GM15510 (cell line): Measurements from ENCODE around the gene INO80B.

Experiments used
- POLR2A ChIP-seq: IDR thresholded peaks from 3 replicates; pipeline ENCODE4 v1.6.1; 2011; ENCODE audit warnings: borderline replicate concordance; ENCODE audit not compliant: insufficient read length; ENCODE audit errors: extremely low read depth

Gene INO80B

DNA sequence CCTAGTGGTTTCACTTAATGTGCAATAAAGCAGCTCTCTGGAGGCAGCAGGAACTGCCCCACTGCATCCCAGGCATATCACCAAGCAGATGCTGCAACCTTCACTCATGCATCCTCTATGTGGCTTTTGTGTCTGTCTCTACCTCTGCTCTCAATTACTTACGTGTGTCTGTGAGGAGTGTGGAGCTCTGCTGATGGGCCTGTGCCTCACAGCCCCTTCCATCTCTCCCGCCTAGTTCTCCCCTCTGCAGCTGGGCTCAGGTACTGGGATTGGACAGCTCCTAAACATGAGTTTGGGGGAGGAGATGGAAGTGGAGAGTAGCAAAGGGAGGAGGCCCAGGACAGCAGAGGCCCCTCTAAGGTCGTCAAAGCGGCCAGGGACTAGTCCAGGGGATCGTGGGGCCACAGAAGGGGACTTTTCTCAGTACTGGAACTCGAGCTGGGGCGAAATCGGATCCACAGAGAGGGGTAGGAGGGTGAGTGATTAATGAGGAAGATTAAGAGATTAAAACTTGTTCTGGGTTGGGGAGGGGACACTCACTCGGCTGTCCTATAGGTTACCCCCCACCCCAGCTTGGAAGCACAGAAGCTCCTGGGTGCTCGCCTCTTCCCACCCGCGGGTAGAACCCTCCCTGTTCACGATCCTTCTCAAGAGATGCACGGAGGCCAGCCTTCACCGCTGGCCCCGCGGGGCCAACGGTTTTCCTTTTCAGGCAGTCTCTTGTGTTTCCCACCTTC lies 46.6 kb downstream of the INO80B start:
- TF ChIP-seq POLR2A = no peak

DNA sequence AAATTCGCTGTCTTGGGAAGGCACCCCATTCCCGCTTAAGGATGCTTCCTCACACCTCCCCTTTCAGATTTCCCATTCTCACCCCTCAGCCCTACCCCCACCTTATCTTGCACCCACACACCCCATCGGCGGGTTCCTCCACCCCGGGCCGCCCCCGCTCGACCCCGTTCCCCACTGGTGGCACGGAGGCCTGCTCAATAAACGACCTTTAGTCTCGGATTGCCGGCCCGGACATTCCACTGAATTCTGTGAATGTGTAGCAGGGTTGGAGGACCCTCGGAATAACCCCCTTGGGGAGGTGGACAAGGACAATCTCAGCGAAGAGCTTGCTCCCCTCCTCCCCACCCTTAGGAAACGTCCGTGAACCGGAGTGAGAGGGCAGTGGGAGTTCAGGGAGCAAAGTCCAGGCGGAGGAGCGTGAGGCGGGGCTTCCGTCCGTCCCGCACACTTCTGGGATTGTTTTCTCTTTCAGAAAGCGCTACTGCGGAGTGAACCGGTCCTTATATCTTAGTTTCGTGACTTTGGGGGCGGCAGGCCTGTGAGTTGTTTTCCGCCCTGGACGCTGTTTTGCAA lies 47.3 kb downstream of the INO80B start:
- TF ChIP-seq POLR2A = no peak

DNA sequence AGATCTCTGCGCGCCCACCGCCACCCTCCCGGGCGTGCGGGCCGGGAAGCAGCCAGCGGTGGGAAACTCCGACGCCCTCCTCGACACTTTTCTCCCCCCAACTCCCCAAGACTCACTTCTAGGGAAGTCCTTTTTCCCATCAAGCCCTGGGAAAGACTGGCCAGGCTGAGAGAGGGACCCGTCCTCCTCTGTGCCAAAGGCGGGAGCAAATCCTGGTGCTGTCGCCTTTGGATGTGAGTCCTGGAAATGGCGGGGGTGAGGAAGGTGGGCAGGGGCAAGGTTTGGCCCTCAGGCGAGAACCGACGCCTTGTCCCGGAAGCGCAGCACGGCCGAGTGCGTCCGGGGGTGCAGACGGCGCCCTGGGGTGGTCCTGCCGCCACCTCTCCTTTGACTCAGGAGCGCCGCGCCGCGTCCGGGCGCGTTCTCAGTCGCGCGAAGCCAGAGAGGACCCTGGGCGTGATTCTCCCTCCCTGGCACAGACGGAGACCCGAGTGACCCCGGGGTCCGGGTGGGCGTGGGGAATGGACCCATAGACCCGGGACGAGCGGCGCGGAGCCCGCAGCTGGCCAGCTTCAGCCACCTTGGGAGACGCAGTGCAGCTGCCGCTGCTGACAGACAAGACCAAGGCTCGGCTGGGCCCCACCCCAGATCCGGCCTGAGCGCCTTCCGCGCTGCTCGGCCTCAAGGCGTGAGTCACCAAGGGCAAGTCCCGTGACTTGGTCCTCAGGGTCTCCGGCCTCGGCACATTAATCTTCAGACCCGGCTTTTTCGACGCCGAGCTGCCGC lies 48.0 kb downstream of the INO80B start:
- TF ChIP-seq POLR2A = peak; percentile 68

DNA sequence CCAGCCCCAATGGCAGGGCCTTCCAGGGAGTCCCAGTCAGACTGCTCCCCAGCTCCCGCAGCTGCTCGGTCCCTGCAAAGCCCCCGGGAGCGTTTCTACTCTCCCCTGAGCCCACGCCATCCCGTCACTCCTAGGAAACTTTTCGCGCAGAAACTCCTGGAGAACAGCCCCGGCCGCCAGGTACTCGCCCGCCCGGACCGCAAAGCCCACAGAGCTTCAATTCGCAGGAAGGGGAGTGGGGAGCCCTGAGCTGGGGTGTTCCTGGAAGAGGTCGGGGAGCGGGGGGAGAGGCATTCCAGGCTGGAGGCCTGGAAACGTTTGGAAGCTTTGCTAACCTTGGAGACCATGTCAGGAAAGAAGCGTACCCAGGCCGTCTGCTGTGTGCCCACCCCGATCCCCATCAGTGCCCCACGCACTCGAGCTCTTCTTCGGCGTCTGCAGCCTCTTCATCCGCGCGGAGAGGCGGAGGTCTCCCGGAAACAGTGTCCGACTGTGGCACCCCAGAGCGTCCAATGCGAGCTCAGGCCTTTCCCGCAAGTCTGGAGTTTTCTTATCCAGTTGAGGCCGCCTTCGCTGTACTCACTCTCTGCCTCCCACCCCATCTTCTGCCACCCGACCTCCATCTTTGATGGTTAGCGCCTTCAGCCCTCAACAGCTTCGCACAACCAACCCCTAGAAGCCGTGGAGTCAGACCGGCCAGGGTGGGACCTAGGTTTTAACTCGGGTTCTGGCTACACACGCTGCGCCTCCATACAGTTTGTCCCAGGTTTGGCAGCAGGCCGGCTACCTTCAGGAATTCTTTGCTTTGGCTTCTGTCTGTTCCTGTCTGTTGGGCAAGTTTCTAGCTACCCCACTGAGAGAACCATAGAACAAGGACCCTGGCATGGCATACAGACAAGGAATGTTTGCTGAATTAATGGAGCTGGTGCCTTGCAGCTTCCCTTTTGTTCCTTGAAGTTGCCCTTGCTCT lies 48.9 kb downstream of the INO80B start:
- no peak for TF ChIP-seq POLR2A

DNA sequence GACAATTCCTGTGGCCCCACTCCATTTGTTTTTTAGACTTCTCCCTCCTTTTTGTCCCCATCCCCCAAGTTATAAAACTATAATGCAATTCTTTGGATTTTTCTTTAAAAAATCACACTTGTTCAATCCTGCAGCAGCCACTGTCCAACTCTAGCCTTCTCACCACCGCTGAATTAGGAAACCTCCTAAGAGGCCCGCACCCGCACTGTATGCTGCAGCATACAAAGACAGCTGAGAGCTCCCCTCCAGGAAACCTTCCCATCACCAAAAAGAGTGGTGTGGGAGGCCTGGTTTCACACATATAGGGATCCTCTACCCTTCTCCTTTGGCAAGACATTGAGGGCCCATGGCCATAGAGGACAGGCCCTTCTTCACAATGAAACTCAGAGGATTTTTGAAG lies 49.7 kb downstream of the INO80B start:
- no peak for TF ChIP-seq POLR2A

DNA sequence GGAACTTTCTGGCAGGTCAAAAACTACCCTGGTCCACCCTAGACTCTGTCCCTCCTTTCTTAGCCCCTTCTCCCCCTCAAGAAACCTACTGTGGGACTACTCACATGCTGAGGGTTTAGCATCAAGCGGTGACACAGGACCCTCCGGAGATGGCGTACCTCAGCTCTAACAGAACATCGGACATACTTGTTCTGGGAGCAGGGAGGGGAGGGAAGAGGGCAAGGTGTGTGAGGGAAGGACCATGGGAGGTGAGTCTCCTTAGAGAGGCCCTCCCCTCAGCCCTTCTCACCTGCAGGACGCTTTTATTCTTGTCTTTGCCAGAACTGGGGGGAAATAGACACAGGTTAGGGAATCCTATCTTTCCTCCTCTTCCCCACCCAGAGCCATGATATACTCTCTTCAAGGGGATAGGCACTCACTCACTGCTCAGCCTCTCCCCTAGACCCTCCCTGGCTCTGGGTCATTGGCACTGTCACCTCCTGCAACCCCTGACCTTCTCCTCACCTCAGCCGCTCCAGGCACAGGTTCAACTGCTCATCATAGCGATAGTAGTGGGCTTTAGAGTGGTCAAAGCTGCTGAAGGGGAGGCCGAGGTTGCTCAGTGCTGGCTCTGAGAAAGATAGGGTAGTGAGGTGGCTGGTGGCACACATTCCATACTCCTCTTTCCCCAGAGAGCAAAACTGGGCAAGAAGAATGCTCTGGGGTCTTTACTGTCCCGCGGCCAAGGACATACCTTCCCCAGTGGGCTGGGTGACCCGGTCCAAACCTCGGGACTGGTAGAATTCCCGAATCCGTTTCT lies 50.8 kb downstream of the INO80B start:
- TF ChIP-seq POLR2A = no peak

DNA sequence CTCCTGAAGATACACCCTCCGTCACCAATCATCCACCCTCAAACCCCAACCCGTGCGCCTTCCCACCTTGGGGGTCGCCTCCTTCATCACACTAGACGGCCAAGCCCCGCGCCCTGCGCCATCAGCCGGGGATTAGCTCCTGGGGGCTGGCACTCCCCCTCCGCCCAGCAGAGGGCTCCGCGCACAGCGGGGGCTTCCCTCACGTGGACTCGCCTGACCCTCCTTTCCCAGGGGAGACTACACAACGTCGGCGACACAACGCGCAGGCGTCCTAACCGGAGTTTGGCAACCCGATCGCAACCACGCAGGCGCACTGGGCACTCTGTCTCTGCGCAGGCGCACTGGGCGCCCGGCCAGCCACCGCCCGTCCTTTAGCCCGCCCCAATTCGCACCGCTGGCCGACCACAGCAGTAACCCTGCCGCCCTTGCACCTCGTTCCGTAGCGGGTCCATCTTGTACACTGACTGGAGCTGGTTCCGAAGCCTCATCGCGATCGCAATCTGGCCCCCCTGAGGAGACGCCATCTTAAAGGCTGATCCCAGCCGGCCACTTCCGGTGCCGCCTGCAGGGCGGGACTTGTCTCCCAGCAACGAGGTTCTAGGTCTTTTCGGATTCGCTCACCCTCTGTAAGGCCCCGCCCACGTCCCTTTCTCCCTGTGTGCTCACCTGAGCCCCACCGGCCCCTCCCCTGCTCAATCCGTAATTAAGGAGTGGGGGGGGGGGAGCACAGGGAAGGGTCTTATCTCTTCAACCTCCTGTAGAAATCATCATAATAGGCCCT lies 52.4 kb downstream of the INO80B start, which contains the start of gene PCGF1:
Gene PCGF1, minus strand, starts transcription at position 551 of the 781 bp plus-strand sequence. Its CDS starts 27 bp downstream, at position 524.
- peak; percentile 78 for TF ChIP-seq POLR2A
